OCI-LY3 (cell line): ENCODE data around the gene ULK1.

Experiments used
- H2AFZ ChIP-seq: fragments of 200-600, 300-600 bp; shearing (Covaris generic); 2 replicates; pipeline ENCODE4 v1.6.0; 2014; ENCODE audit warnings: antibody characterized with exemption, low read depth, low read length
- H3K27ac ChIP-seq: fragments of 200-600, 300-600 bp; sonication (generic); 2 replicates; pipeline ENCODE4 v1.5.1; 2014; ENCODE audit warnings: mild to moderate bottlenecking, low read length, moderate library complexity, mixed read lengths
- H3K27me3 ChIP-seq: fragments of 200-600, 300-600 bp; sonication (generic); 2 replicates; pipeline ENCODE4 v1.6.1; 2014; ENCODE audit warnings: low read depth, low read length, mixed read lengths
- H3K36me3 ChIP-seq: fragments of 200-600, 300-600 bp; sonication (generic); replicated peaks from 2 replicates; pipeline ENCODE3; 2014; ENCODE audit warnings: low read depth, low read length, mixed read lengths
- H3K4me1 ChIP-seq: fragments of 300-600, 200-600 bp; sonication (generic); 2 replicates; pipeline ENCODE4 v1.6.1; 2014; ENCODE audit warnings: low read length, mixed read lengths
- H3K4me2 ChIP-seq: fragments of 200-600, 300-600 bp; sonication (generic); 2 replicates; pipeline ENCODE4 v1.6.1; 2014; ENCODE audit warnings: low read length, mixed read lengths
- H3K4me3 ChIP-seq: fragments of 300-600, 200-600 bp; sonication (generic); 2 replicates; pipeline ENCODE4 v1.5.1; 2014; ENCODE audit warnings: antibody characterized with exemption, mild to moderate bottlenecking, low read length, moderate library complexity
- H3K79me2 ChIP-seq: fragments of 300-600, 200-600 bp; shearing (Covaris generic); 2 replicates; pipeline ENCODE4 v1.6.1; 2014; ENCODE audit warnings: mild to moderate bottlenecking, low read length, mixed read lengths
- H3K9ac ChIP-seq: fragments of 300-600, 200-600 bp; shearing (Covaris generic); 2 replicates; pipeline ENCODE4 v1.6.0; 2014; ENCODE audit warnings: mild to moderate bottlenecking, low read length, moderate library complexity
- H3K9me3 ChIP-seq: fragments of 200-600, 300-600 bp; shearing (Covaris generic); 2 replicates; pipeline ENCODE4 v1.6.1; 2014; ENCODE audit warnings: low read length, mixed read lengths; ENCODE audit not compliant: insufficient read depth
- H4K20me1 ChIP-seq: fragments of 200-600, 300-600 bp; sonication (generic); 2 replicates; pipeline ENCODE4 v1.6.1; 2016; ENCODE audit warnings: low read length, mixed read lengths; ENCODE audit not compliant: insufficient read depth
- EZH2phosphoT487 ChIP-seq: fragments of 200-600 bp; shearing (Covaris generic); IDR thresholded peaks from 2 replicates; pipeline ENCODE4 v1.6.1; 2018; ENCODE audit warnings: antibody characterized with exemption, mixed run types, low read depth
- TF ChIP-seq, protein P1 (sequence below): fragments of 200-600, 300-600 bp; sonication (generic); IDR thresholded peaks from 2 replicates; pipeline ENCODE4 v1.5.1; 2014; ENCODE audit warnings: antibody characterized with exemption, low read length, low read depth

Gene ULK1

DNA sequence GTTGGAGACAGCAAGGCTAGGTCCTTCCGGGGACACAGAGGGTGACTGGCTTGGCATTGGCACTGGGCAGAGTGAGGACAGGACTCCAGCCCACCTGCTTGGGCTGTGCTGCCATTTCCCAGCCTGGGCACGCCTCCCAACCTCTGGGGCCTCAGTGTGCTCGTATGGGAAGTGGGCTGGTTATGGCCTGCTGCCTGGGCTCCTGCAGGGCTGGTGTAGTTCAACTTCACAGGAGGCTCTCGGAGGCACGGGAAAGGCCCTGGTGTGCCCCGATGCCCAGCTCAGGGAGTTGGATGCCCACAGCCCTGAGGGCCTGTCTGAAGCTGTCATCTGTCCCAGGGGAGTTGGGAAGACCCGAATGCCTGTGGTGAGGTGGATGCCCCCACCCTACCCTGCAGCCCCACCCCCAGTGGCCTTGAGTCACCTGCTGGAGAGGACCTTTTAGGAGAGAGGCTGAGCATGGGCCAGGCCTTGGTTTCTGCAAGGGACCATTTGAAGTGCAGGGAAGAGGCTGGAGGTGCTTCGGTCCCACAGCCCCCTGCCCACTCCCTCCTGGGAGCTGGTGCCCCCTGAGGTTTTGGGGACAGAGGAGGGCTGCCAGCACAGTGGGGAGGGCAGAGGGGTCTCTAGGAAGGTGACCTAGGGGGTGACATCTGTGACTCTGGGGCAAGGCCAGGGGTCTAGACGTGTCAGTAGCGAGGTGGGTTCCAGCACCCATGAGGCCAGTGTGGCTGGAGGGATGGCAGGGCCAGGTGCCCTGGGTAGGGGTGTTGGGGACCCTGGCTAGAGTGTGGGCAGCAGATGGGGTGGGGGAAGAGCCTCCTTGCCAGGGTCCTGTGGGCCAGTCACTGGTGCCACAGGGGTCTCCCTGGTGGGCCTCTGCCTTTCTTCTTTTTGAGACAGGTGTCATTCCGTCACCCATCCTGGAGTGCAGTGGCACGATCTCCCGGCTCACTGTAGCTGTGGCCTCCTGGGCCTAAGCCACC is 9.1 kb downstream of the ULK1 start:
- Histone ChIP-seq H3K4me3 (no peak overlapping the region), H3K27ac (no peak overlapping the region), H3K36me3 (no peaks in the 10 kb centered on the region), H4K20me1 (peaks cover 32% of the 10 kb centered on the region), H3K9me3 (no peaks in the 10 kb centered on the region), H2AFZ (no peak overlapping the region), H3K79me2 (no peaks in the 10 kb centered on the region), H3K9ac (no peak overlapping the region), H3K27me3 (no peaks in the 10 kb centered on the region), H3K4me1 (no peaks in the 10 kb centered on the region), H3K4me2 (no peak overlapping the region)
- TF ChIP-seq, protein P1, sequence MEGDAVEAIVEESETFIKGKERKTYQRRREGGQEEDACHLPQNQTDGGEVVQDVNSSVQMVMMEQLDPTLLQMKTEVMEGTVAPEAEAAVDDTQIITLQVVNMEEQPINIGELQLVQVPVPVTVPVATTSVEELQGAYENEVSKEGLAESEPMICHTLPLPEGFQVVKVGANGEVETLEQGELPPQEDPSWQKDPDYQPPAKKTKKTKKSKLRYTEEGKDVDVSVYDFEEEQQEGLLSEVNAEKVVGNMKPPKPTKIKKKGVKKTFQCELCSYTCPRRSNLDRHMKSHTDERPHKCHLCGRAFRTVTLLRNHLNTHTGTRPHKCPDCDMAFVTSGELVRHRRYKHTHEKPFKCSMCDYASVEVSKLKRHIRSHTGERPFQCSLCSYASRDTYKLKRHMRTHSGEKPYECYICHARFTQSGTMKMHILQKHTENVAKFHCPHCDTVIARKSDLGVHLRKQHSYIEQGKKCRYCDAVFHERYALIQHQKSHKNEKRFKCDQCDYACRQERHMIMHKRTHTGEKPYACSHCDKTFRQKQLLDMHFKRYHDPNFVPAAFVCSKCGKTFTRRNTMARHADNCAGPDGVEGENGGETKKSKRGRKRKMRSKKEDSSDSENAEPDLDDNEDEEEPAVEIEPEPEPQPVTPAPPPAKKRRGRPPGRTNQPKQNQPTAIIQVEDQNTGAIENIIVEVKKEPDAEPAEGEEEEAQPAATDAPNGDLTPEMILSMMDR: no peak
- no peak for TF ChIP-seq EZH2phosphoT487

DNA sequence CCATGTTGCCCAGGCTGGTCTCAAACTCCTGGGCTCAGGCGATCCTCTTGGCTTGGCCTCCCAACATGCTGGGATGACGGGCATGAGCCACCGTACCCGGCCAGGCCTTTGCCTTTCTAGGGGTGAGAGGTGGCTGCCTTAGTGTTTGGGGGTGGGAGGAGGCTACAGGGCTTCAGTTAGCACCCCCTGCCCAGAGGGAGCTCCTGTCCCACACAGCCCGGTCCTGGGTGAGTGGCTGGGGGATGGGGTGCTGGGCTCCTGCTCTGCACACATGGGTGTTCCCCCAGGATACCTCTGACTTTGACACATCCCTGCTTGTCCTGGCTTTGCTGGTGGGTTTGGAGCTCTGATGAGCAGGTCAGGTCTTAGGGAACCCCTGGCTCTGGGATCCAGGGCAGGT is 9.9 kb downstream of the ULK1 start:
- no peak for TF ChIP-seq EZH2phosphoT487
- Histone ChIP-seq H2AFZ (no peak overlapping the region), H3K4me2 (no peak overlapping the region)

DNA sequence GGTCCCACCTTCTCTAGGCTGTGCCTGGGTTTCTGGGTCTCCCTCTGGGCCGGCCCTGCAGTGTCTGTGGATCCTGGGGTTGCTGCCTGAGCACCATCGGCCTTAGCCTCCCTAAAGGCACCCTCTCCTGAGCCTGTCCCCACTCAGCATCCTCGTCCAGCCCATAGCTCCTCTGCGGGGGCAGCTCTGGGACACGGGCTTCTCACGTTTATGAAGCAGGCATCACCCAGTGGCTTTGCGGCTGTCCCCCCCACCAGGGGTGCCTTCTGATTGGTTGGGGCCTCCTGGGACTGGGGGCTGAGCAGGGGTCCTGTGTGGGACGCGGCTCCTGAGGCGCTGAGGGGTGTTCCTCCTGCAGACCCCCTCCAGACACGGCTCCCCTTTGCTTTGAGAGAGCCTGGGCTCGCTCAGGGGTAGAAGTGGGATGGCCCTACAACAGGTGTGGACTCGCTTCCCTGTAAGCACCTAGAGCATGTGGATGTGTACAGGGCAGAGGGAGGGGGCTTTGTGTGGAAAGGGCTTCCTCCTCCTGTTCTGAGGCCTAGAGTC is 10.7 kb downstream of the ULK1 start:
- Histone ChIP-seq H3K9ac (no peak overlapping the region), H4K20me1 (peaks cover 32% of the 10 kb centered on the region), H3K27me3 (no peaks in the 10 kb centered on the region), H3K27ac (no peak overlapping the region), H3K4me2 (no peak overlapping the region), H3K36me3 (no peaks in the 10 kb centered on the region), H3K4me1 (no peaks in the 10 kb centered on the region), H2AFZ (no peak overlapping the region), H3K9me3 (no peaks in the 10 kb centered on the region), H3K79me2 (no peaks in the 10 kb centered on the region), H3K4me3 (no peak overlapping the region)
- TF ChIP-seq, protein P1: no peak

More for the DNA sequence above, 9.9 kb downstream of the ULK1 start:
- H3K9me3 ChIP-seq: no peaks in the 10 kb centered on the region
- no peaks in the 10 kb centered on the region for H3K36me3 ChIP-seq
- H3K79me2 ChIP-seq: no peaks in the 10 kb centered on the region
- no peak overlapping the region for H3K4me3 ChIP-seq
- H3K9ac ChIP-seq: no peak overlapping the region
- no peaks in the 10 kb centered on the region for H3K27me3 ChIP-seq
- no peak overlapping the region for H3K27ac ChIP-seq
- no peaks in the 10 kb centered on the region for H3K4me1 ChIP-seq
- H4K20me1 ChIP-seq: peaks cover 32% of the 10 kb centered on the region

DNA sequence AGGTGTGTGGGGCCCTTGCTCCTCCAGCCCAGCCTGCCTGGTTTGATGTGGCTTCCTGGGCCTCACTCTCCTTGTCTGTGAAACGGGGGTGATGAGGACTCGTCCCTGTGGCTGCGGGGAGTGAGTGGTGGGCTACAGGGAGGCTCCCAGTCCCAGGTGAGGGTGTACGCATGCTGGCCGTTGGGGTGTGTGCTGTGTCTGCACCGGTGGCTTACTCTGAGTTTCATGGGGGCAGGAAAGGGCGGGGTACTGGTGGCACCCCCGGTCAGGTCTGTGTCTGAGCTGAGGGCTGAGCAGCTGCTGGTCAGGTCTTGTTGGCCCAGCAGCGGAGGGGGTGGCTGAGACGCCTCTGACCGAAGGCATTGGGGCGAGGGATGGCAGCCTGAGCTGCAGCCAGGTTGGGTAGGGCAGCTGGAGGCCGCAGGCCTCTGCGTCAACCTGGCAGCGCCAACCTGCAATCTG is 11.2 kb downstream of the ULK1 start:
- no peak overlapping the region for H3K4me2 ChIP-seq
- TF ChIP-seq, protein P1: no peak
- no peak for TF ChIP-seq EZH2phosphoT487
- H3K36me3 ChIP-seq: no peaks in the 10 kb centered on the region
- no peak overlapping the region for H3K4me3 ChIP-seq
- no peak overlapping the region for H3K9ac ChIP-seq
- no peaks in the 10 kb centered on the region for H3K79me2 ChIP-seq
- H3K4me1 ChIP-seq: no peaks in the 10 kb centered on the region
- H3K9me3 ChIP-seq: no peaks in the 10 kb centered on the region
- no peak overlapping the region for H3K27ac ChIP-seq
- H3K27me3 ChIP-seq: no peaks in the 10 kb centered on the region
- no peak overlapping the region for H2AFZ ChIP-seq
- H4K20me1 ChIP-seq: peaks cover 28% of the 10 kb centered on the region
